Uterus (tissue), 2 donors: ENCODE measurements around the gene NABP2.

Experiments used
- CTCF ChIP-seq, 4 experiments: fragments of 200-600 bp in 2 of 4; fragments of 450-650 bp in 2 of 4; sonication (generic) in 2 of 4; IDR thresholded peaks; one replicate each; pipeline ENCODE4 v1.5.1; 2016 to 2019; ENCODE audit warnings: antibody characterized with exemption in 4 of 4, mild to moderate bottlenecking in 2 of 4, moderate library complexity in 1 of 4
- POLR2A ChIP-seq, 2 donors: fragments of 450-650 bp; IDR thresholded peaks; one replicate each; pipeline ENCODE4 v1.6.1; 2016; ENCODE audit warnings: antibody characterized with exemption in 2 of 2, mild to moderate bottlenecking in 1 of 2, moderate library complexity in 1 of 2

DNA sequence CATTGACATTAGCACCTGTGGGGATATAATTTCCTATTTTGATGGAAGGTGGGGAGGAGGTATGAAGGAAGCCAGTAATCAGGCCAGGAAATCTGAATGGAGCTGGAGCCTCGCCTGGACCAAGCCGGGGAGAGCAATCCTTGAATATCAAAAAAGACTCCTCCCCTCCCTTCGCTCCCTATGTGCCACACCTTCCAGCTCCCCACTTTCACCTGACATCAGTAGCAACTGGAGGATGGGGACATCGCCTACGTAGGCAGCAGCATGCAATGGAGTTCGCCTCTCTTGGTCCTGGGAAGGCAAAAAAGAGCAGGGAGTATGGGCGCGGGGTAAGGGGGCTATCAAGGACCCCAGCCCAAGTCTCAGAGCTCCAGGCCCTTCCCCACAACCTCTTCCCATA is 32.9 kb downstream of the NABP2 start:
- TF ChIP-seq POLR2A (IDR thresholded peaks at IDR 0.05) (no peak), CTCF (IDR thresholded peaks at IDR 0.05) (no peak)
